ENCODE results near the gene POLR1B.
"Not testable (repeated sequence)": the region's sequence is repeated elsewhere in the genome, so short reads cannot be mapped to it uniquely, and the experiment has no call there.

The POLR1B gene

DNA sequence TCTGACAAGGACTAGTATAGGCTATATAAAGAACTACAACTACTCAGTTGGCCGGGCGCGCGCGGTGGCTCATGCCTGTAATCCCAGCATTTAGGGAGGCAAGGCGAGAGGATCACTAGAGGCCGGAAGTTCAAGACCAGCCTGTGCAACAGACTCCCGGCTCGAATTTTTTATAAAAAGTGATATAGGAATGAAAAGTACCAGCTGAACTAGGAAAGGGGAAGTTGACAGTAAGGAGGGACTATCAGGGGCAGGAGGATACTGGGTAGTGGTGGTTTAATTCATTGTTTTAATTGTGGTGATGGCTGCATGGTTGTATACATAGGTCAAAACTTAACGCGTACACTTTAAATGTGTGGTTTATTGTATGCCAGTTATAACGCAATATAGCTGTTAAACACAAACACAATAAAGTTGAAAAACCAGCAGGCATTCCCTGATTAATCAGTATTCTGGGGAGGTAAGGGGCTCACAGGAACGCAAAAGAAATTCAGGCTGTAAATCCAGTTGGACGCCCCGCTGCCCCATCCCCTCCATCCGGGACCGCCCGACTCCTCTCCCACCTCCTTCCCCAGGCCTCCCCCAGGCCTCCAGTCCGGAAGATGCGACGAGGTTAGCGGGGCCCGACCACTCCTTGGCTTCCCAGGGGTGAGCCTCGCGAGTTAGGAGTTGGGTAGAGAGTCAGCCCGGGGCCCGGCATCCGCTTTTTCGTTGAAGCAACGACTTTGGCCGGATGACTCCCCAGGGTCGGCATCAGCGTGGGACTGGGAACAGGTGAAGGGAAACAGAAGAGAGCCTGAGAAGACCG lies 746 bp upstream of the POLR1B start:
- DNase-seq, result peak; percentile 11 to 74

DNA sequence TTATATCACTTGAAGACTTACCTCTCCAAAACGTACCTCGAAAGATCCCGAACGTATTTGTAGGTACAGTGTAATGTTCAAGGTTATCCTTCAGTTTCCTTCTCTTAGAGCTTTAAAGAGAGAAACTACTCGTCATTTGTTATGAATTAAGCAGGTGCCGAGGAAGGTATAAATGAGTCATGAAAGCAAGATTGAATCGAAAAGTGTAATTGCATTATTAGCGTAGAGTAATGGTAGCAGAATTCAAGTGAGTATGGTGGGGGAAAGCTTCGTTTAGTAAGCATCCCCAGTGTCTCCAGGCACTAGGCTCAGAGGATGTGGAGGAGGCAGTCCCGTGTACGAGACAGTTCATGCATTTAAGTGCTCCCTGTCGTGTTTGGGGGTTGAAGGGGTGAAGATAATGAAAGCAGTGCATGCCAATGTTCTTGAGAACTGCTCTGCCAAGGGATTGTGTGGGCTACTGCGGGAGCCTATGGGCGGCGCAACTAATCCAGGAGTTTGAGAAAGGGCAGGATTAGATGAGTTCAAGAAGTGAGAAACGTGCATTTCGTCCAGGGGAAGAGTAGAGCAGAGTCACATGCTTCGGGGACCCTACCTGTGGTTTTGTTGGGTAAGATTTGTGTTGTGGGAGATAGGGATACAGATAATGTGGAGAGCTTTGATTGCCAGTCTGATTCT lies 858 bp downstream of the POLR1B start:
- no peak for DNase-seq

DNA sequence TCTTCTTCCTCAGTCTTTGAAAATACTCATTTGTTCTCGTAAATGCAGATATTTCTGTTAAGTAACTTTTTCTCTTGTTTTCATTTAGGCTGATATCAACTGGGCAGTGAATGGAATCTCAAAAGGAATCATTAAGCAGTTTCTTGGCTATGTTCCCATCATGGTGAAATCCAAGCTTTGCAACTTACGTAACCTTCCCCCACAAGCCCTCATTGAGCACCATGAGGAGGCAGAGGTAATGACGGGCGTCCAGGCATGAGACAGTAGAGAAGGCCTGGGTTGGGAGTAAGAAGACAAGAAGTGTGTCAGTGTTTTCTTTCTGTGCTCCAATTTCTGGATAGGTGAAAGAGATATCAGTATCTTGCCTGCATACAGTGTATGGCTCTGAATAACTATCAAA lies 5.1 kb downstream of the POLR1B start:
- DNase-seq, result no peak

- no peak for DNase-seq
Observed at GRCh38 chr2:112548980-112549379, 6.7 kb downstream of the POLR1B start.

DNA sequence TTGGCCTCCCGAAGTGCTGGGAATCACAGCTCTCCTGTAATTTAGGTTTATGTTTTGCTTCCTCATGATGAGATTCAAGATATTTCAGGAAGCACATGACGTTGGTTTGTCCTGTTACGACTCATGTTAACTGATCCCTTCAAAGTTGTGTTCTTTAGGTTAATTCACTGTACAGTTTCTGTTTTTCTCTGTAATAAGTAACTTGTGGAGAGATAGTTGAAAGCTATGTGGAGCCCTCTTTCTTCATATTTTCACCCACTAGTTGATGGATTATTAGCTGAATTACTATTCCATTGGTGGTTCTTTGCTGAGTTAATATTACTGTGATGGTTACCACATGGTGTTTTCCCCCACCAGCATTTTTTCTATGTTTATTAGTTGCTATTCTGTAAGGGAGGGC lies 23.8 kb downstream of the POLR1B start:
- DNase-seq, result no peak

GRCh38 chr2:112566508-112566907 lies 24.2 kb downstream of the POLR1B start:
- DNase-seq, result not testable (repeated sequence)

GRCh38 chr2:112572005-112572404 lies 29.7 kb downstream of the POLR1B start:
- DNase-seq, result no peak

DNA sequence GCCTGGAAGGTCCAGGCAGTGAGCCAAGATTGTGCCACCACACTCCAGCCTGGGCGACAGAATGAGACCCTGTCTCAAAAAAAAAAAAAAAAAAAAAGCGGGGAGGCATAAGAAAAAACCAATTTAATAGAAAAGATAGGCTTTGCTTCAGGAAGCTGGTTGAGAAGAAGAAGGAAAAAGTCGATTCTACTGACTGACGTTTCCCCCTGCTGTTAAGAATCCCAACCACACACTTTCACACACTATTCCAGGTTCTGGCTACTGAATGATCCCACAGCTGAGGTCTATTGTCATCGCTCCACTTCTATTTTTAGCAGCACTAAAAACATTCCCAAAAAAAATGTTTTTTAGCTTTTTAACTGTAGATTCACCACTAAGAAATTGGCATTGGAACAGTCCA lies 35.5 kb downstream of the POLR1B start:
- no peak for DNase-seq

- no peak for DNase-seq
Observed at GRCh38 chr2:112579241-112579640, 37.0 kb downstream of the POLR1B start.

DNA sequence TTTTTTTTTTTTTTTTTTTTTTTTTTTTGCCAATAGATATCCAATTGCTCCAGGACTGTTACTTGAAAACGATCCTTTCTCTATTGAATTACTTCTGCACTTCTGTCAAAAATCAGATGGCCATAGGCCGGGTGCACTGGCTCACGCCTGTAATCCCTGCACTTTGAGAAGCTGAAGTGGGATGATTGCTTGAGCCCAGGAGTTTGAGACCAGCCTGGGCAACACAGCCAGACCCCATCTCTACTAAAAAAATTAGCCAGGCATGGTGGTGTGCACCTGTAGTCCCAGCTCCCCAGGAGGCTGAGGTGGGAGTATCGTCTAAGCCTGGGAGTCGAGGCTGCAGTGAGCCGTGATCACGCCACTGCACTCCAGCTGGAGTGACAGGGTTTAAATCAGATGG lies 37.8 kb downstream of the POLR1B start:
- no peak for DNase-seq

- peak in 1 of 2 donors; percentile 50 for DNase-seq
Observed at GRCh38 chr2:112582314-112582746, 40.1 kb downstream of the POLR1B start.

DNA sequence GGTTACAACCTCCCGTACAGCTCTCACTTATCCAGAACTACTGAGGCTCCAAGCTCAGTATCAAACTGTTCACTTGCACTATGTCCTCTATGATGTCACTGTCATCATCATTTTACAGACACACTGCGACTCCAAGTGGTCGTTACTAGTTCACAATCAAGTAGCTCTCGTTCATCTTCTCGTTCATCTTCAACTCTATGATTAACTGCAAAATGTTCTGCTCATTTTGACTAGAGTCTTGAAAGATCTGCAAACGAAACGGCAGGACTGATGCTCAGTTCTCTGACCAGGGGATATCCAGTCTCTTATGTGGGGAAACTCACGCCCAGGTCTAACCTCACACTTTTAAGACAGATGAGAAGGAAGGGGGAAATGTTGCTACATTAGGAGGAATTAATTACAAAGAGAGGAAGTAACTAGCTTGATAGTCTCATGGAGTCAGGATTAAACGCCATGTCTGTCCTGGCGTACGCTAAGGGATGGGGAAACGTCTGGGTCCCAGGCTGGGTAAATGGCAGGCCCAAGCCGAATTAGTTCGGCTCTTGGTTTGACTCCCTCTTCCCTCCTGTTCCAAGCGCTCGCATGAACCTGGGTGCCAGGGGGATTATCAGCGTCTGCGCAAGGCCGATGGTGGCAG lies 41.4 kb downstream of the POLR1B start:
- DNase-seq, result no peak

DNA sequence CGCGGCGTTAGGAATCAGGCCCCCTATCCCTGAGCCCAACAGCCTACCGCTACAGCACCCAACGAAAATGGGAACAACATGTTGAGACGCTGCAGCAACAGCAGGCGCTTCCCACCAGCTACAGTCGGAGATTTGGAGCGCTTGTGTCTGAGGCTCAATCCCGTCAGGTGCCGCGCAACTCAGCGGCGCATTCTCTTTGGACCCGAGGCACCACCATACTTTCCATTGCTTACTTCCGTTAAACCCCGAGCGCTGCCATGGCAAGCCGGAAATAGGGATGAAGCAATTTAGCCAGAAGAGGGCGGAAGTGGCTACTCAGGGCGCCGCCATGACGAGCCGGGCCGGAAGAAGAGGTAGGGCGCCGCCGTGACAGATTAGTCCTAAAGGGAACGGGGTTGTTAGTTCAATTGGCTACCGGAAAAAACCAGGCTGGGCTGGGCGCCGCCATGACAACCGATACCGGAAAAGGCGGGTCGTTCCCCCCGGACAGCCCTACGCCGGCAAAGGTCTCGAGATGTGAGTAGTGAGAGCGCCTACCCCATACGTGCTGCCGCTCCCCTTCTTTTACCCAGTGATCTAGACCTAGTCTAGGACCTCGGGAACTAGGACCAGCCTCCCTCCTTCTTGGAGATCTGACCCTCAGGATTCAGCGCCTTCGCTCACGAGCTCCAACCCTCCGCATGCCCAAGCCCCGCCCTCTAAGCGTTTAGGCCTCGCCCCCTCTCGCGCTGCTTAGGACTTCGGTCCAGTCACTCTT lies 42.0 kb downstream of the POLR1B start, which contains the start of gene CHCHD5:
CHCHD5 (plus strand) TSS at position 476 of the 757 bp plus-strand sequence; CDS start at position 515, 39 bp downstream.
- DNase-seq, result peak; percentile 82 to 96

- no peak for DNase-seq
Observed at GRCh38 chr2:112584891-112585250, 42.6 kb downstream of the POLR1B start.

- DNase-seq, result no peak
Observed at GRCh38 chr2:112585400-112585799, 43.1 kb downstream of the POLR1B start.

GRCh38 chr2:112585873-112586464 lies 43.7 kb downstream of the POLR1B start:
- DNase-seq, result no peak

DNA sequence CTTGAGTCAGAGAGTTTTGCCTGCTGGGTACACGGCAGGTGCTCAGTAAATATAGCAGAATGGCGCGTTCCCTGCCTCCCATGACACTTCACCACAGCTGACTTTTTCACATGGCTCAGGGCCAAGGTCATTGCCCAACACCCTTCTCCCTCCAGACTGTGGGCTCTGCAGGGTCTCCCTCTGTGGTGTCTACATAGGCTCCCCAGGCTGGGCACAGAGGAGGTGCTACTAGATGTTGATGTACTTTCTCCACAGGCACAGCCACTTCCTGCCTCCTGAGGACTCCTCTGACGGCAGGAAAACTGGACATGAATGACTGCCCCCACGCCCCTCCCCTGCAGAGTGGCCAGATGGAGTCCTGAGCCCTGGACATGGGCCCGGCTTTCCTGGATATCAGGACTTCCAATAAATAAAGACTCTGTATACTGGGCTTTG lies 46.4 kb downstream of the POLR1B start:
- no peak for DNase-seq

- DNase-seq, result no peak
Observed at GRCh38 chr2:112591413-112591812, 49.1 kb downstream of the POLR1B start.

DNA sequence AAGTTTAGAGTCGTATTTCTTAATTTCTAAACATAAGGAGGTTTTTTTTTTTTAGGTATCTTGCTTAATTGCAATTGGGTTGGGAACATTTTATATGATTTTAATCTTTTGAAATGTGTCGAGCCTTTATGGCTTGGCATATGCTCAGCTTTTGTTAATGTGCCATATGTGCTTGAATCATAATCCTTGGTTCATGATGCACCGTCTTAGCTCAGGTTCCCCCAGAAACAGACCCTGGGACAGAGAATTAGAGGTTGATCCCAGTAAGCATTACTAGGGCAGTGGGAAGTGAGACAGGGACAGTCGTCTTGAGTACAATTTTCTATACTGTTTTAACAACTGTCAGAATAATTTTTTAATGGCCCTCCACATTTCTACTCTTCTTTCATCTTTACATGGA lies 51.5 kb downstream of the POLR1B start:
- DNase-seq, result no peak

- DNase-seq, result no peak
Observed at GRCh38 chr2:112597537-112598322, 55.5 kb downstream of the POLR1B start.

DNA sequence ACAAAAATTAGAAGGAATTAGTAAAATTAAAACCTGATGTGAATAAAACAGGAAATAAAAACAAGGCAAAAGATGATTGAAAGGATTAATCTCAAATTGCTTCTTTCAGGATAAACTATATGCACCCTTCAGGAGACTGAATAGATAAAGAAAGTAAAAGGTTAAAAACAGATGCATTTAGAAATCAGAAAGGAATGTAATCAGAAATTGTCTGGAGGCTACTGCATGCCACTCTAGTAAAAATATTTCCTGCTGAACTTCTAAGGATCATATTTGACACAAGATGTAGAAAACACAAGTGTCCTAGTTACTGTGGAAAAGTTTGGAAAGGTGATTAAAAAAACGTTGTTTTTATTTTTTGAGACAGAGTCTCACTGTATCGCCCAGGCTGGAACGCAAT lies 58.4 kb downstream of the POLR1B start:
- no peak for DNase-seq

DNA sequence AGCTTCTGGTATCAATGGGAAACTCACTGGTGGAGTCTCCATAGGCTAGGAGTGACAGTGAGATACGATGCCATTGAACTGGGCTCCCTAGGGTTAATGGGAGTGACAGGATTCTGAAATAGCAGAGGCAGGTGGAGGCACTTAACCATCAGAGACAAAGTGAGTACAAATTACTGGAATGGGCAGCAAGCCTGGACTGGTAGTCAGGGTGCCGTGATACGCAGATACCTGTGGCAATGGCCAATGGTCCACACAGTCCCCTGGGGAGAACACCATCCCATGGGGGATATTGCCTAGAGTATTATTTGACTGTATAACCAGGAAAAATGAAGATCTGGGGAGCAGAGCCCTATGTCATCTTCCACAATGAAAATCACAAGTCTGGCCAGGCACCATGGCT lies 59.5 kb downstream of the POLR1B start:
- DNase-seq, result no peak
